Amniotic stem cell (primary cell): ENCODE data around the gene PAXX.

Experiments used
- DNase-seq: peaks from one replicate; lab custom pipeline; 2025; lab: John Stamatoyannopoulos, UW

PAXX gene, protein sequence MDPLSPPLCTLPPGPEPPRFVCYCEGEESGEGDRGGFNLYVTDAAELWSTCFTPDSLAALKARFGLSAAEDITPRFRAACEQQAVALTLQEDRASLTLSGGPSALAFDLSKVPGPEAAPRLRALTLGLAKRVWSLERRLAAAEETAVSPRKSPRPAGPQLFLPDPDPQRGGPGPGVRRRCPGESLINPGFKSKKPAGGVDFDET

DNA sequence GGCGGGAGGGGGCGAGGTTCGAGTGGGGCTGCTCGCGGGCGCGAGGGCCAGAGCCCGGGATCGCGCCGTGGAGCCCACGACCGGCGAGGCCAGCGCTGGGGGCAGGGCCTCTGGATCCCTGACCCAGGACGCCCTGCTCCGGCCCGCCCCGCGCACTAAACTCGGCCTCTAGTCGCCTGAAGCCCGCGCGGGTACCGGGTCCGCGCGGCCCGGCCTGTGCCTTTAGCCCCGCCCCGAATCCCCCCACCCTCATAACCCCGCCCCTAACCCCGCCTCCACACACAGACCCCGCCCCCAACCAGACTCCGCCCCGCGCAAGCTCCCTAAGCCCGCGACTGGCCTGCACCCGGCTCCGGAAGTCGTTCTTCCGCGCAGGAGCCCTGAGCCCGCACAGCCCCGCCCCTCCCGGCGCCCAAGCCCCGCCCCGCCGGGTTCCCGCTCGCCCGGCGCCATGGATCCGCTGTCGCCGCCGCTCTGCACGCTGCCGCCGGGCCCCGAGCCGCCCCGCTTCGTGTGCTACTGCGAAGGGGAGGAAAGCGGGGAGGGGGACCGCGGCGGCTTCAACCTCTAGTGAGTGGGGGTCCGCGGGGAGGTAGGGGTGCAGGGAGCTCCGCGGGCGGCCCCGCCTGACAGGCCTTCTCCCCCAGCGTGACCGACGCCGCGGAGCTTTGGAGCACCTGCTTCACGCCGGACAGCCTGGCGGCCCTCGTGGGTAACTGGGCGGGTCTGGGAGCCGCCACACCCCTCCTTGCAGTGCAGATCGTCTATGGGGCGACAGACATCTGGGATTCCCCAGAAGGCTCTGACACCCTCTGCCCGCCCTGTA lies at the start of gene PAXX:
Gene PAXX, plus strand, starts transcription at position 430 of the 826 bp plus-strand sequence. Its CDS starts 22 bp downstream, at position 452.
- peak; percentile 63 for DNase-seq

DNA sequence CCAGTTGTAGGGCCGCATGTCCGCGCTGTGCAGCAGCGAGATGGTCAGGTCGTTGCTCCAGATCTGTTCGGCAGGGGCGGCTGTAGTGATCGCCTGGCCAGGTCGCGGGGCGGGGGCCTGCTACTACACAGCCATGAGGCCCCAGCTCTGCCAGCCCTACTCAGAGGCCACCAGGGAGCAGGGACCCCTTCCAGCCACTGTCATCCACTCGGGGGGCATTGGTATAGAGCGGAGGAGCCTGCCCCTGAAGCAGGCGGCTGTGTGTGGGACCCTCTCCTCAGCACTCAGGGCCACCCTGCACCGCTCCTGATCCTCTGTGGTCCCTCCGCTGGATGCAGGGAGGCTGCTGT lies 49.4 kb upstream of the PAXX start:
- DNase-seq, result no peak

DNA sequence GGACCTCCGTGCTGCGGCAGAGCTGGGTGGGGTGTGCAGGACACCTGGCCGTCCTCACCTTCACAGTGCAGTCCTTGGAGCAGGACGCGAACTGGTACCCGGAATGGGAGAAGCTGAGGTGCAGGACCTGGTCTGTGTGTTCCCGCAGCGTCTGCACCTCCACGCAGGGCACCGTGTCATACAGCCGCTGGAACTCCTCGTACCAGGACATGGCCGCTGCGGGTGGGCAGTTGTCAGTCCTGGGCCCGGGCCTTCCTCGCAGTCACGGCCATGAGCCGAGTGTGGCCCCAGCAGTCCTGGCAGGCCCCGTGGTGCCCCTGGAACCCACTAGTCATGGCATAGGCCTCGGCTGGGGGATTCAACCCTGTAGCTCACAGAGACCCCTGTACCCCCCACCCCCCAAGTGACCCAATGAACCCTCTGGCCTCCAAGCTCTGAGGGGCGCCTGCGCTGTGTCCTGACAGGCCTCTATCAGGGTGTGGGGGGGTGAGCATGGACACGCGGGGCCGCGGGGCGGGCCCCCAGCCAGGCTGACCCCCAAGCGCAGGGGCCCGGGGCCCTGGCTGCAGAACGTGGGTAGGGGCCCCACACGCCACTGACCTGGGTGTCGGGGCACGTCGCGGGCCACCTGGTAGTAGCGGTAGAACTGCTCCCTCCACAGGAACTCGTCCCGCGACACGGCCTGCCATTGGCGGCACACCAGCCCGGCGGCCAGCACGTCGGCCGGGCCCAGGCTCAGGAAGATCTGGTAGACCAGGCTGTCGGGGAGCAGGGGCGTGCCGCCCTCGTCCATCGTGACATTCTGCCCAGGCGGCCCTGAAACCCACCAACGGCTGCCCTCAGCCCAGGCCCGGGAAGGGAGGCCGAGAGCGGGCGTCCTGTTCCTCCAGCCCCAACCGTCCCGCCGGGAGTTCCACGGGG lies 48.7 kb upstream of the PAXX start:
- no peak for DNase-seq

DNA sequence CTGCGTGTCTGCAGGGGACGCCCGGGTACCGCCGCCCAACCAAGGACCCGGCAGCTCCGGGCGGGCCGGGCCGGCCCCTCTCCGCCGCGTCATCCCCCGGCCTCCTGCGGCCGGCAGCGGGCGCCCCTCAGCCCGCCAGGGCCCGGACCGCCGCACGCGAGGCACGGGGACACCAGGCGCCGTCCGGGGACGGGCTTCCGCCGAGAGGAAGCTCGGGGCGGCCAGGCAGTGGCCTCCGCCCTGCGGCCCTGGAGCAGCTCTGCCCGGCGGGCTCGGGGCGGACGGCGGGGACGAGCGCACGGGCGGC lies 48.1 kb upstream of the PAXX start:
- peak; percentile 39 for DNase-seq

DNA sequence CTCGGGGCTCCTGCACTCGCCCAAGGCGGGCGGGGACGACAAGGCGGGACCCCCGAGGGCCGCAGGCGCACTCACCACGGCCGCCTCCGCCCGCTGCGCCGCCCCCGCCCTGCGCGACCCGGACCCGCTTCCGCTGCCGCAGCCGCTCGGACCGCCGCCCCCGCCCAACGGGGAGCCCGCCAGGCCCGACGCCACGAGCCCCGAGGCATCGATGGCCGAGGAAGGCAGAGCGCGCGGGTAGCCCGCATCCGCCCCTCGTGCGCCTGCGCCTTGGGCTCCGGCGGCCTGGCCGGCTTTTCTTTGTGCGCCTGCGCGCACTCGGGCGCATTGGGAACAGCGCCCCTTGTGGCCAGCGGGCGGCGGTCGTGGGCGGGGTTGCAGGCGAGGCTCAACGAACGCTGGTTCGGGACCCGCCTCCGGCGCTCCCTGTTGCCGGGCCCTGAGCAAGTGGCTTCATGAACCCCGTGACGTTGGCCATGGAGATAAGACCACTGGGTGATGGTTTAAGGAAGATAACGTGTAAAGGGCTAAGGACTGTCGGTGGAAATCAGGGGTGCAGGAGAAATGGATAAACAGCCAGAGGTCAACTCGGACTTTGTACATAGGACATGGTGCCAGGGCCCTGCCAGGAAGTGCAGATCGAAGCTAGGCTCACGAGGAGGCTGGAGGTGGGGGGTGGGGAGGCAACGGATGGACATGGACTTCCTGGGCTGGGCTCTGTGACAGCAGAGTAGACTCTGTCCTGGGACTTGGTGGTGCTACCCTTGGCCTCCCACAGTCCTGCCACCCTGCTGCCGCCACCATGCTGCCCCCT lies 47.5 kb upstream of the PAXX start, which contains the start of the genes C8G and FBXW5:
Gene C8G, plus strand, starts transcription at position 725 of the 814 bp plus-strand sequence. Its CDS starts 78 bp downstream, at position 803.
Gene FBXW5, minus strand, starts transcription at position 220 of the 814 bp plus-strand sequence. CDS start 655 bp downstream, outside the sequence.
- peak; percentile 77 for DNase-seq

DNA sequence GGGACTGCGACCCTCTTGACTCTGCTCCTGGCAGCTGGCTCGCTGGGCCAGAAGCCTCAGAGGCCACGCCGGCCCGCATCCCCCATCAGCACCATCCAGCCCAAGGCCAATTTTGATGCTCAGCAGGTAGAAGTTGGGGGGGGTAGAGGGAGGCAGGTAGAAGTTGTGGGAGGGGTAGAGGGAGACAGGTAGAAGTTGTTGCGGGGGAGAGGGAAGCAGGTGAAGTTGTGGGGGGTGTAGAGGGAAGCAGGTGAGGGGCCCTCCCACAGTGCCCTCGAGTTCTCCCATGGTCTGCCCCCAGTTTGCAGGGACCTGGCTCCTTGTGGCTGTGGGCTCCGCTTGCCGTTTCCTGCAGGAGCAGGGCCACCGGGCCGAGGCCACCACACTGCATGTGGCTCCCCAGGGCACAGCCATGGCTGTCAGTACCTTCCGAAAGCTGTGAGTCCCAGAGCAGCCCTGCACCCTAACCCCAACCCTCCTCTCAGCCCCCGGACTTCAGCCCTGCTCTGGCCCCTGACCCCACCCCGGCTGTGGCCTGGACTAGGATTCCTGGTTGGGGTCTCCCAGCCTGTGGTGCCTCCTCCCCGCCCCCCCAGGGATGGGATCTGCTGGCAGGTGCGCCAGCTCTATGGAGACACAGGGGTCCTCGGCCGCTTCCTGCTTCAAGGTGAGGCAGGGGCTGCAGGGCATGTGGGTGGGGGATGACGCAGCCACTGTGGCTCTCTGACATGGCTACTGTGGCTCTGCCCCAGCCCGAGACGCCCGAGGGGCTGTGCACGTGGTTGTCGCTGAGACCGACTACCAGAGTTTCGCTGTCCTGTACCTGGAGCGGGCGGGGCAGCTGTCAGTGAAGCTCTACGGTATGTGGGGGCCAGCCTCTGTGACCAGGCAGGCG lies 46.6 kb upstream of the PAXX start:
- DNase-seq, result no peak

DNA sequence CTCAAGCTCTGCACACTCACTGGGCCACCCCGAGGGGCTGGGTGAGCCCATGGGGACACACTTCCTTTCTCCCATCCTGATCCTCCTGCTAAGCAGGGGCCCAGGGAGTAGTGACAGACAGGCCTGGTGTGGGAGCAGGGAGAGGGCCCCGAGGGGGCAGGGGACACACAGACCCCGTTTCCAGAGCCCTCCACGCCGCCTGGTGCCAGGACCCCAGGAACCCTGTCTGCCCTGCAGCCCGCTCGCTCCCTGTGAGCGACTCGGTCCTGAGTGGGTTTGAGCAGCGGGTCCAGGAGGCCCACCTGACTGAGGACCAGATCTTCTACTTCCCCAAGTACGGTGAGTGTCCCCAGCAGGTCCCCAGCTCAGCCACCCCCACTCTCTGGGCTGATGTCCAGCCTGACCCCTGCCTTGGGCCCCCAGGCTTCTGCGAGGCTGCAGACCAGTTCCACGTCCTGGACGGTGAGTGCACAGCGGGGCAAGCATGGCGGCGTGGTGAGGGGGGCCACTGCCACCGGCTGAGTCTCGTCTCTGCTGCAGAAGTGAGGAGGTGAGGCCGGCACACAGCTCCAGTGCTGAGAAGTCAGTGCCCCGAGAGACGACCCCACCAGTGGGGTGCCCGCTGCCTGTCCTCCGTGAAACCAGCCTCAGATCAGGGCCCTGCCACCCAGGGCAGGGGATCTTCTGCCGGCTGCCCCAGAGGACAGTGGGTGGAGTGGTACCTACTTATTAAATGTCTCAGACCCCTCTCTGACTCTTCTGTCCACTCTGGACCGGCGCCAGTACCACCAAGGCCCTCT lies 45.8 kb upstream of the PAXX start:
- no peak for DNase-seq

DNA sequence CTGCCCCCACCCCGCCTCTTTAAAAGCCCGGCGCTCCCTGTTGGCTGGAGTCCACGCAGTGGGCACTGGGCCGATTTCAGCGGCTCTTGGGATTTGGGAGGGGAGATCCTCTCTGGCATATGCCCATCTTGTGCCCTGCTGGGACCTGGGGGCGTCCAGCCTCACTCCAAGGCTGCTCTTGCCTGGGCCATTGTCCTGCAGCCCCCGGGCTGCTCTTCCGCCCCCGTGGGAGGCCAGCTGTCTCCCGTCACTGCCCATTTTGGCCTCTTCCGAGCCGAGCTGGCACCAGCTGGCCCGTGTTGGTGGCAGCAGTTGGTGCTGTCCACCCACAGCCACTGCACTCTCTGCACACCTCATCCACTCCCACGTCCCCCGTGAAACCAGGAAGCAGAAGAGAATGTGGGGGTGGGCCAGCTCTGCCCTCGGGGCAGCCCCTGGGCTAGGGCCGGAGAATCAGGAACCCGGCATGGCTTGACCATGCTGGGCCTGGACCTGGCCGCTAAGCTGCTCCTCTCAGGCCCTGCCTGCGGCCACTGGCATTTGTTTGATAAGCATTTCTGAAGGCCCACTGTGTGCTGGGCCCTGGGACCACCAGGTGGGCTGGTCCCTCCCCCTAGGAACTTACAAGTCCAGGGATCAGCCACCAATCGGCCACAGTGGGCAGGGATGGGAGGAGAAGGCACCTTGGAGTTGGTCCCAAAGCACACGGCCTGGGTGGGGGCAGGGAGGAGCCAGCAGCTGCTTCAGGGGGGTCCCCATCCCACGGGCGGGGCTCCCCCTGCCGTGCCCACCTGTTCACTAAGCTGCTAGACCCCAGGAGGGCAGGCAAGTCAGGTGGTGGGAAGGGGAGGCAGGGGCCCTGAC lies 45.0 kb upstream of the PAXX start:
- no peak for DNase-seq

DNA sequence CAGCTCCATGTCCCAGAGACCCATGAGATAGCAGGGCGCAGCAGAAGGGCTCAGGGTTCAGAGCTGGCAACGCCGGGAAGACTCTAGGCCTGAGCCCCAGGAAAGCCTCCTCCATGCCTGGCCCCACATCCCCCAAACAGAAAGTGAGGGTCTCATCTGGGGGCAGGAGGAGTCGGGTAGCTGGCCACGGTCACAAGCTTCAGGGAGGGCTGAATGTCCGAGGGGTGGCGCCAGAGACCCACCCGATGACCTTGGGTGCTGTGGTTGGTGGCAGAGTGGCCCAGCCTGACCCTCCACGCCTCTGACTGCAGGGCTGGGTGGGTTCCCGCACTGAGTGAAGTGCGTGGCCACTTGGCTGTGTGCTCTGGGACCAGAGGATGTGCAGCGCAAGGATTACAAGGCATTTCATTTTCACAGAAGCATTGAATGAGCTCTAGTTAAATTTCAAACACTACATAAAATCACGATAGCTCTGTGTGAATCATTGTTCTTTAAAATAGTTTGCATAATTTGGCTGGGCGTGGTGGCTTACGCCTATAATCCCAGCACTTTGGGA lies 44.2 kb upstream of the PAXX start:
- DNase-seq, result no peak

DNA sequence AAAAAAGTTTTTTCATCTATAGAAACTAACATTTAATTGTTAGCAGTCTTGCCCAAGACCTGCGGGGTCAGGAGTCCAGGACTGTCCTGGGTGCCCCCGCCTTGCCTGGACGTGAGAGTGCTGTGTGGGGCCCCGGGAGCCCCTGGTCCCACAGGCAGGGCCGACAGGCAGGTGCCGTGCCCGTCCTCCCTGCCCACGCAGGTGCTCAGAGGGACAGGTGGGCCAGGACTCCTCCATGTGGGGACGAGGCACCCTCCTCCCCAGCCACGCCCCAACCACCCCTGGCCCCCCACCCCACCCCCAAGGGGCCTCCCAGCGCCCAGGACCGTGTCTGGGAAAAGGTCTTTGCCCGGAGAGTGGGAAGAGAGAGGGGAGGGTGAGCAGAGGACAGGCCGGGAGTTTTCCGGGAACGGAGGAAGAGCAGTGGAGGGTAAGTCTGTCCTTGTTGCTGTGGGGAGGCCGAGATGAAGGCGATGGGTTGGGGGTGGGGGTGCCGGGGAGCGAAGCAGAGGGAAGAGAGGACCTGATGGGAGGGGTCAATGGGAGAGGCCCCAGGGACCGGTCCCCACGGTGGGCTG lies 42.9 kb upstream of the PAXX start:
- no peak for DNase-seq

DNA sequence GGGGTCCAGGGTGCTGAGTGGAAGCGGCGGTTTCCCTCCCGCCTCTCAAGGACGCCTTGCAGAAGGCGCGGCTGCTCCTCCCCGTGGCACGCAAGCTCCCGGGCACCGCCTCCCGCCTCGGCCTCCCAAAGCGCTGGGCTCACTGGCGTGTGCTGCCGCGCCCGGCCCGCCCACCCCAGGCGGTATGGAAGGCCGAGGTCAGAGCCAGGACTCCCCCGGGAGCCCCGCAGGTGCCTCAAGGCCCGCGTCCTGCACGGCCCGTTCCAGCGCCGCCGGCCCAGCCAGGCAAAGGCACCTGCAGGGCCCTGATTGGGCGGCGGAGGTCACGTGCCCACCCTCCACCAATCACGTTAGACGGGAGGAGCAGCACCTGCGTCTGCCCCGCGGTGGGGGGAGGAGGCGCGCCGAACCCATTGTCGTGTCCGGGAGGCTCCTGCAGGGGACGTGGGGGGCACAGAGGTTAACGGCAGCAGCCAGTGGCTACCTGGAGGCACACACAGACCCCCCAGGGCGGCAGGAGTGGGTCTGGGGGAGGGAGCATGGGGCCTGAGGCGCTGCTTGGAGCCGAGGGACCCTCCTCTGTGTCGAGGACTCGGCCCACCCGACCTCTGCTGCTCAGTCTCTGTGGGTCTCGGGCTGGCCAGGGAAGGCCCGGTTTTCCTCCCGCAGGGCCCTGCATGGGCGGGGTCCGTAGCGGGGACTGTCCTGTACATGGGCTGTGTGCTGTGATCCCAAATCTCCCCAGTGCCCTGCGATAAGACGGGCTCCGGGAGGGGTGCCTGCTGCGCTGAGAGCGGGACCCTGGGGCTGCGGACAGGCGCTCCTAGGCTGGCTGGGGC lies 42.2 kb upstream of the PAXX start:
- DNase-seq, result peak; percentile 57

DNA sequence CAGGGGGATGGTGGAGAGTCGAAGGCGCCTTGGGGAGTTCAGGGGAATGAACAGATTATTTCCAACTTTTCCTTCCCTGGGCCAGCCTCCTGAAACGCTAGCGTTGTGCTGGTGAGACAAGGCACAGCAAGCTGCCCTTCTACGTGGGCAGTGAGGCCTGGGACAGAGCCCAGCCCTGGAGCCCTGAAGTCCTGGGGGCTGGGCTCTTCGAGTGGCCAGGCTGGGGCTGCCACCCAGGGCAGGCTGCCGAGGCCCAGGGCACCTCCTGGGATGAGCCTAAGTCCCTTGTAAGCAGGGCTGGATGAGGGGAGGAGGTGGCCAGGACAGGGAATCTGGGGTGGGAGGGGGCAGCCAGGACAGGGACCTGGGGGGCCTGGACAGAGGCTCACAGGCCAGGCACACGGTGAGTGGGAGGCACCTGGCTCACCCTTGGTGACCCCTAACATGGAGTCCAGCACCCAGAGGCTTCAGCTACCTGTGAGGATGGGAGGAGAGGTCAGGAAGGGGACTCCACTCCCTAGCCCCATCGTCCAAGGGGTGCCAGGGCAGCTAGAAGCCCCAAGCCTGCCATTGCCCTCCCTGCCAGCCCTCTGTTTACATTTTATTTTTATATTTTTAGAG lies 41.5 kb upstream of the PAXX start:
- no peak for DNase-seq

DNA sequence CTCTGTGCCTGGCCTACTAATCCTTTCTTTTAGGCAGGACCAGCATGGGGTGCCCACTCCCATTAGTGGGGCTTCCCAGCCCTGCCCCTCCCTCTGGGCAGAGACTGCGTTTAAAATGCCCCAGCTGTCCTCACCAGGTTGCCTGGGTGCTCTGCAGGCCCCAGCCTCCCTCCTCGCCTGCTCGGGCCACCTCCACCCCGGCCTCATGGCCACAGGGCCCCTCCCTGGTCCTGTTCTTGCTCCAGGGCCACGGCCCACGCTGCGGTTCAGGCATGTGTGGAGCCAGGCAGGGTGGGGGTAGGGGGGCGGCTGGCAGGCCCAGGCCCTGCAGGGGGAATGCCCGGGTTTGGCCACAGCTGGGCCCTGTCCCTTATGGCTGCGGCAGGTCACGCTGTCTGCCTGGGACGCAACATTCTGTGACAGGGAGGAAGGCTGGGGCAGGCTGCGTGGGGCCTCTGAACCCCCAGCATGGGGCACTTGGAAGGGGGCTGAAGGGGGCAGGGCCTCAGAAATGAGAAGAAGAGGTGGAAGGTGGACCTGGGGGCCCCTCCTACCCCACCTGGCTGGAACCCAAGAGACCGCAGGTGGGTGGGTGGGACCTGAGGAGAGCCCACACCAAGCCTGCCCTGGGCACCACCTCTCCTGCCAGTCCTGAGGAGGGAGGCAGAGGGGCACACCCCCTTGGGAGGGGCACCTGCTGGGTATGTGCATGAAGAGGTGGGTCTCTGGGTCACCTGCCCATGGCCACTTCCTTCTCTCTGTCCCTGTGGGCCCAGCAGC lies 40.5 kb upstream of the PAXX start, which contains the start of gene LCN12:
Gene LCN12, plus strand, starts transcription at position 733 of the 780 bp plus-strand sequence. CDS start 55 bp downstream, outside the sequence.
- no peak for DNase-seq

DNA sequence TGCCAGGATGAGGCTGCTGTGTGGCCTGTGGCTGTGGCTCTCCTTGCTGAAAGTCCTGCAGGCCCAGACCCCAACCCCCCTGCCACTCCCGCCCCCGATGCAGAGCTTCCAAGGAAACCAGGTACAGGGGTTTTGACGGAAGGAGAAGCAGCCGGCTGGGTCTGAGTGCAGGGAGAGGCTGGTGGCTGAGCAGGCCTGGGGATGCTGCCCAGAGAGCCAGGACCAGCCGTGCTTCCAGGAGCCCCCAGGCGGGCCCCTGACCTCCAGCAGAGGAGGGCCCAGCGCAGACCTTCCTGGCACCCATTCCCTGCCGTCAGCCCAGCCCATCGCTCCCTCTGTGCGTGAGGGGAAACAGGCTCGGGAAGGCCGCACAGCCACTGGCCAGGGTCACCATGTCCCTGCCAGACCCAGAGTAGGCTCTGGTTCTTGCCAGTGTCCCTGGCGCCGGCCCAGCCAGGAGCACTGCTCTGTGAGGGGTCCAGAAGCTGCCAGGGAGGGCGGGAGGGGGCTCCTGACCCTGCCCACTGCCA lies 39.8 kb upstream of the PAXX start:
- no peak for DNase-seq
